KBM-7 (cell line): Measurements from ENCODE around the gene PRKCA.

Experiments used
- DNase-seq: peaks from one replicate; pipeline ENCODE4 v3.0.0-alpha.2; 2015
- in situ Hi-C: fragments of 300-500 bp; cut with MboI; formaldehyde crosslinking; loops from 2 replicates; pipeline ENCODE4 v1.14.3; 2020; ENCODE audit warnings: low sequenced_read_pairs, low pct_unique_long_range_greater_than_20kb, mixed read lengths

The PRKCA gene

GRCh38 chr17:66540131-66540781 is 237.8 kb downstream of the PRKCA start:
- in situ Hi-C loops: no loop called here
- no peak for DNase-seq

- in situ Hi-C loops: no loop called here
- DNase-seq: peak; percentile 56
Observed at GRCh38 chr17:66541461-66542128, 239.2 kb downstream of the PRKCA start.

GRCh38 chr17:66542129-66542966 is 239.9 kb downstream of the PRKCA start:
- DNase-seq: peak; percentile 64
- in situ Hi-C loops: no loop called here

GRCh38 chr17:66542967-66543520 is 240.6 kb downstream of the PRKCA start:
- in situ Hi-C loops: no loop called here
- no peak for DNase-seq

- no peak for DNase-seq
- in situ Hi-C loops: no loop called here
Observed at GRCh38 chr17:66543526-66543925, 241.1 kb downstream of the PRKCA start.

- DNase-seq: no peak
- in situ Hi-C loops: no loop called here
Observed at GRCh38 chr17:66545918-66546317, 243.5 kb downstream of the PRKCA start.

- no peak for DNase-seq
- in situ Hi-C loops: no loop called here
Observed at GRCh38 chr17:66547151-66547865, 244.9 kb downstream of the PRKCA start.

GRCh38 chr17:66548158-66548557 is 245.7 kb downstream of the PRKCA start:
- DNase-seq: no peak
- in situ Hi-C loops: no loop called here

GRCh38 chr17:66548659-66549310 is 246.4 kb downstream of the PRKCA start:
- no peak for DNase-seq
- in situ Hi-C loops: no loop called here

GRCh38 chr17:66549311-66549704 is 246.9 kb downstream of the PRKCA start:
- no peak for DNase-seq

GRCh38 chr17:66549731-66550207 is 247.4 kb downstream of the PRKCA start:
- DNase-seq: no peak
- in situ Hi-C loops: no loop called here

More at GRCh38 chr17:66549311-66549704, 246.9 kb downstream of the PRKCA start:
- in situ Hi-C loops: no loop called here

- DNase-seq: no peak
- in situ Hi-C loops: no loop called here
Observed at GRCh38 chr17:66551839-66552238, 249.4 kb downstream of the PRKCA start.

- in situ Hi-C loops: no loop called here
- no peak for DNase-seq
Observed at GRCh38 chr17:66552371-66552770, 250.0 kb downstream of the PRKCA start.

GRCh38 chr17:66555605-66556004 is 253.2 kb downstream of the PRKCA start:
- DNase-seq: no peak
- in situ Hi-C loops: no loop called here

- in situ Hi-C loops: no loop called here
- no peak for DNase-seq
Observed at GRCh38 chr17:66557200-66557599, 254.8 kb downstream of the PRKCA start.

- in situ Hi-C loops: no loop called here
- no peak for DNase-seq
Observed at GRCh38 chr17:66557886-66558285, 255.5 kb downstream of the PRKCA start.

- in situ Hi-C loops: no loop called here
- no peak for DNase-seq
Observed at GRCh38 chr17:66560691-66561090, 258.3 kb downstream of the PRKCA start.

- in situ Hi-C loops: no loop called here
- no peak for DNase-seq
Observed at GRCh38 chr17:66562119-66562518, 259.7 kb downstream of the PRKCA start.
